Mucosa of descending colon (tissue), 3 donors: Measurements from ENCODE around the gene DPY19L3. TPM values are rescaled to one million over a fixed set of nuclear protein-coding genes. Genes with fewer than 3 reads are reported as not detected.
"Not testable (repeated sequence)": the region's sequence is repeated elsewhere in the genome, so short reads cannot be mapped to it uniquely, and the experiment has no call there.

ENCODE experiments used
- ATAC-seq: fragments of 200-7000 bp; cut with Tn5 transposase; one replicate; pipeline ENCODE4 v1.9.1; 2020; ENCODE audit warnings: mild to moderate bottlenecking, moderate library complexity
- DNase-seq, 3 donors: peaks; one replicate each; pipeline ENCODE4 v3.0.0-alpha.2; 2020
- H3K36me3 ChIP-seq: fragments of 200-600 bp; one replicate; pipeline ENCODE4 v1.8.0; 2021; ENCODE audit warnings: low read depth, mild to moderate bottlenecking
- H3K4me1 ChIP-seq: fragments of 200-600 bp; one replicate; pipeline ENCODE4 v1.8.0; 2021; ENCODE audit warnings: low read depth, mild to moderate bottlenecking
- H3K4me3 ChIP-seq: fragments of 200-600 bp; one replicate; pipeline ENCODE4 v1.8.0; 2021; ENCODE audit warnings: mild to moderate bottlenecking
- H3K9me3 ChIP-seq: fragments of 200-600 bp; one replicate; pipeline ENCODE4 v1.8.0; 2021; ENCODE audit warnings: mild to moderate bottlenecking
- intact Hi-C, 2 donors: fragments of 100-400 bp; cut with DNase I in 1 of 2; cut with micrococcal nuclease in 1 of 2; formaldehyde crosslinking; loops; one replicate each; pipeline versions ENCODE4 v1.11.0 to v1.11.1; 2022; cut with DNase I, micrococcal nuclease
- total RNA-seq, 3 donors: library from RNA; stranded (reverse); fragmentation: NEBNext Ultra II Directional in 2 of 3; extraction: Animal tissue kit (Norgen Biotek cat#: 25700) in 2 of 3; gene quantifications; one replicate each; pipeline versions ENCODE4 v1.2.1 to v1.2.4, GENCODE V29; 2021 to 2023
- TF ChIP-seq, protein P1 (sequence below): fragments of 200-600 bp; IDR thresholded peaks from one replicate; pipeline ENCODE4 v1.8.0; 2022; ENCODE audit warnings: antibody characterized with exemption, mild to moderate bottlenecking
- donor health status: DM: no; HTN: no; CAD: no; lungs with moderate emphysema.
- donor health status: DM: no; HTN: no; CAD: no.
- donor health status: DM: no; HTN: yes; CAD: no.

Gene DPY19L3
- total RNA-seq, 3 donors from 2014 or later = 20.0 to 24.0 (median 21.5) TPM

GRCh38 chr19:32367063-32367462 is 38.5 kb upstream of the DPY19L3 start:
- no peaks in the 10 kb centered on the region for H3K9me3 ChIP-seq
- TF ChIP-seq, protein P1, sequence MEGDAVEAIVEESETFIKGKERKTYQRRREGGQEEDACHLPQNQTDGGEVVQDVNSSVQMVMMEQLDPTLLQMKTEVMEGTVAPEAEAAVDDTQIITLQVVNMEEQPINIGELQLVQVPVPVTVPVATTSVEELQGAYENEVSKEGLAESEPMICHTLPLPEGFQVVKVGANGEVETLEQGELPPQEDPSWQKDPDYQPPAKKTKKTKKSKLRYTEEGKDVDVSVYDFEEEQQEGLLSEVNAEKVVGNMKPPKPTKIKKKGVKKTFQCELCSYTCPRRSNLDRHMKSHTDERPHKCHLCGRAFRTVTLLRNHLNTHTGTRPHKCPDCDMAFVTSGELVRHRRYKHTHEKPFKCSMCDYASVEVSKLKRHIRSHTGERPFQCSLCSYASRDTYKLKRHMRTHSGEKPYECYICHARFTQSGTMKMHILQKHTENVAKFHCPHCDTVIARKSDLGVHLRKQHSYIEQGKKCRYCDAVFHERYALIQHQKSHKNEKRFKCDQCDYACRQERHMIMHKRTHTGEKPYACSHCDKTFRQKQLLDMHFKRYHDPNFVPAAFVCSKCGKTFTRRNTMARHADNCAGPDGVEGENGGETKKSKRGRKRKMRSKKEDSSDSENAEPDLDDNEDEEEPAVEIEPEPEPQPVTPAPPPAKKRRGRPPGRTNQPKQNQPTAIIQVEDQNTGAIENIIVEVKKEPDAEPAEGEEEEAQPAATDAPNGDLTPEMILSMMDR = no peak
- H3K4me1 ChIP-seq = no peaks in the 10 kb centered on the region
- H3K36me3 ChIP-seq = no peaks in the 10 kb centered on the region
- no peak for ATAC-seq
- DNase-seq = no peak
- intact Hi-C loops = no loop called here
- no peak overlapping the region for H3K4me3 ChIP-seq

DNA sequence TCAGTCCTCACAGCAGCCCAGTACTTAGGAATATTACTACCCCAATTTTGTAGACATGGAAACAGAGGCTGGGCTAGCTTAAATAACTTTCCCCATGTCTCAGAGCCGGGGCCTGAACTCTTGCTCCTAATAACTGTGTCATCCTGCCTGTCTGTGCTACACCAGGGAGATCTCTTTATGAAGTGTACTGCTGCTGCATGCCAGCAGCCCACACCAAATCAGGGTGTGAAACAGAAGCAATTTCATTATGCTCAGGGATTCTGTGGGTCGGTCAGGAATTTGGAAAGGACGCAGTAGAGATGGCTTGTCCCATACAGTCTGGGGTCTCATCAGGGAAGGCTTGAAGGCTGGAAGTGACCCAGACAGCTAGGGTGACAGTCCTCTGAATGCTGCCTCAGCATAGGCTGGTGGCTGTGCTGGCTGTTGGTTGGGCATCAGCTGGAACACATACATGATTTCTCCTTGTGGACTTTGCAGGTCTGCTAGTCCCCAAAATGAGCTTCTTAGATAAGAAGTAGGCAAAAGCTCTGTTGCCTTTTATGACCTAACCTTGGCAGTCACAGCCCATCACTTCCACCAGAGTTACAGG is 37.5 kb upstream of the DPY19L3 start:
- ATAC-seq = no peak
- intact Hi-C loops = no loop called here
- H3K4me3 ChIP-seq = no peak overlapping the region
- TF ChIP-seq, protein P1 = no peak
- H3K9me3 ChIP-seq = no peaks in the 10 kb centered on the region
- DNase-seq = no peak
- H3K4me1 ChIP-seq = no peaks in the 10 kb centered on the region
- no peaks in the 10 kb centered on the region for H3K36me3 ChIP-seq

DNA sequence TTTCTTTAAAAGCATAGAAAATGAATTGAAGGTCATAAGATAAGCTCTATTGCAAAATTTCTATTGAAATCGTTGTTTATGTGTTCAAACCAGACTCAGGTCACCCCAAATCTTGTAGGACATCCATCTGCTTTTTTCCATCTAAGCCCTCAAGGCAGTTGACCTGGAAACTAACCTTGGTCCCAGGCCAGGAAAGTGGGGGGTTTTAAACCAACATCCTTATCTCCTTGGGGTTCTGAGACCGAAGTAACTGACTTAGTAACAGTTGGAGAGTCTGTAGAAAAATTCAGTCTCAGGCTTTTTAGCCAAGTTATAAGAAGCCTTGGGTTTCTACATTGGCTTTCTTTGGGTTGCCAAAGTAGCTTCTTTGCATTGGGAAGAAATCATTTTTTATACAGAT is 36.8 kb upstream of the DPY19L3 start:
- Histone ChIP-seq H3K36me3 (no peaks in the 10 kb centered on the region), H3K9me3 (no peaks in the 10 kb centered on the region), H3K4me3 (no peak overlapping the region), H3K4me1 (peaks cover 6% of the 10 kb centered on the region)
- ATAC-seq = no peak
- no peak for DNase-seq
- TF ChIP-seq, protein P1 = no peak
- intact Hi-C loops = no loop called here

- ATAC-seq = no peak
- intact Hi-C loops = no loop called here
These were observed 32.6 kb upstream of the DPY19L3 start for GRCh38 chr19:32372726-32373517.

DNA sequence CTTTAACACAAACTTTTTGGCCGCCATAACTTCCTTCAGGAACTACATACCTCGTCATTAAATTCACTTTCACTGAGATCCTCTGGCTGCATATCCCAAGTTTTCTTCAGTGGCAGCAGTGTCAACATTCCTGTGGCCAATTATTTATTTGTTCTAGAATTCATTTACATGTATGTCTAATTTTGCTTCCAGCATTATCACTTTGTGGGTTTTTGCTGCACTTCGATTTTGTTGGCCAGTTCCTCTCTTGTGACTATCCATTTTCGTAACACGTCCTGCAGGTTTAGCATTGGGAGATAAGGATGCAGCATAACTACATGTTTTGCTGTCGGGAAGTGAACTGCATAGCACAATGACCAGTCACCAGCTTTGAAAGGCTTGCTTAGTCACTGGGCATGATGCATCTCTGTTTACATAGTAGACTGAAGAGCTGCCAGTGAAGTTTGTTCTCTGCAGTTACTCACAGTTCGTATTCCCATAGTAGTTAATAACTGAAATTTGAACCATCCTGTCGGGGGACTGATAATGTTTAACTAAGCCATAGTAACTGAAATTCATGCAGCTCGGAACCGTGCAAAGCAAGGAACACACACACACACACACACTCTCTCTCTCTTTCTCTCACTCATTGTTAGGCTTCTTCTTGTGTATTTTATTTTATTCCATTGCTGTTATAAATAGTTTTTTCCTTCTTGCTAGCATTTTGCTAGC is 31.8 kb upstream of the DPY19L3 start:
- Histone ChIP-seq H3K36me3 (no peaks in the 10 kb centered on the region), H3K4me1 (peaks cover 16% of the 10 kb centered on the region), H3K9me3 (no peaks in the 10 kb centered on the region), H3K4me3 (no peak overlapping the region)
- TF ChIP-seq, protein P1 = no peak
- DNase-seq (peak in 1 of 3 donors; percentile 53), ATAC-seq (peak; percentile 100)
- intact Hi-C loops = no loop called here

More at GRCh38 chr19:32372726-32373517, 32.6 kb upstream of the DPY19L3 start:
- Histone ChIP-seq H3K9me3 (no peaks in the 10 kb centered on the region), H3K36me3 (no peaks in the 10 kb centered on the region), H3K4me3 (no peak overlapping the region), H3K4me1 (peaks cover 16% of the 10 kb centered on the region)
- DNase-seq = no peak
- TF ChIP-seq, protein P1 = no peak

- ATAC-seq = not testable (repeated sequence)
These were observed 31.2 kb upstream of the DPY19L3 start for GRCh38 chr19:32374362-32374761.

More at GRCh38 chr19:32374362-32374761, 31.2 kb upstream of the DPY19L3 start:
- intact Hi-C loops, DNase-seq, H3K4me3 ChIP-seq, H3K9me3 ChIP-seq, H3K36me3 ChIP-seq: not testable (repeated sequence)
- H3K4me1 ChIP-seq = peaks cover 16% of the 10 kb centered on the region
